ENCODE data around the gene TBC1D2B. TPM values are rescaled to one million over a fixed set of nuclear protein-coding genes. Genes with fewer than 3 reads are reported as not detected.

The TBC1D2B gene
- total and polyA plus RNA-seq, 11 donors, result 5.1 to 45.2 (median 10.1) TPM

DNA sequence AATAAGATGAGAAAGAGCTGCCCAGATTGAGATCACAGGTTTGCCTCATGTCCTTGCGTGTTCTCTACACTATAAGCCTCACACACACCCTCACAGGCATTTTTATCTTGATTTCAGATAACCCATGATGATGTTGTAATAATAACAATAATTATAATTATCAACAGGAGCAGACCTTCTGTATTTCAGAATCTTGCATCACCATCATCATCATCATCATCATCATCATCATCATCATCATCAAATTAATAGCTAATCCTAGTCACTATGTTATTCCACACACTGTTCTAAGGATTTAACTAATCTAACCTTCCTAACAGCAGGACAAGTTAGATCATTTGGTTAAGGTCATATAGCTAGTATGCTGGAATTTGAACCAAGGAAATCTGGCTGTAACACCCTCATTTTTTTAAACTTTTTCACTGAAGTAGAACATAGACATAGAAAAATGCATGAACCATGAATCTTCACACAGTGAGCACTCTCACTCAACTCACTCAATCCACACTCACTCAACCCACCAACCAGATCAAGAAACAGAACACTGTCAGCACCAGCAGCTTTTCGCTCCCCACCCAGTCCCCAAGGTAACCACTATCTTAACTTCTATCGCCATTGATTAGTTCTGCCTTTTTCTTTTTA is 13.0 kb upstream of the TBC1D2B start:
- peaks cover 0 to 27% (median 23%) of the 10 kb centered on the region in 12 donors for H3K4me1 ChIP-seq
- no peak for TF ChIP-seq POLR2A (IDR thresholded peaks at IDR 0.05)
- no peak for TF ChIP-seq CTCF (IDR thresholded peaks at IDR 0.05)
- intact Hi-C loops (cut with DNase I), result loop anchor here in 2 of 10 donors (5.0 kb wide), 1 partner anchor 83 kb away; no protein-coding TSS in a partner anchor
- no peaks in the 10 kb centered on the region for H3K27me3 ChIP-seq
- no peaks in the 10 kb centered on the region for H3K9me3 ChIP-seq
- H3K4me3 ChIP-seq, result no peak overlapping the region
- H3K36me3 ChIP-seq, result no peaks in the 10 kb centered on the region
- WGBS, 4 donors, result 93 to 97% (median 95%) methylated on average over 3 of the region's 3 CpGs
- no peak overlapping the region for H3K27ac ChIP-seq
- no peak for DNase-seq
- no peak for ATAC-seq

DNA sequence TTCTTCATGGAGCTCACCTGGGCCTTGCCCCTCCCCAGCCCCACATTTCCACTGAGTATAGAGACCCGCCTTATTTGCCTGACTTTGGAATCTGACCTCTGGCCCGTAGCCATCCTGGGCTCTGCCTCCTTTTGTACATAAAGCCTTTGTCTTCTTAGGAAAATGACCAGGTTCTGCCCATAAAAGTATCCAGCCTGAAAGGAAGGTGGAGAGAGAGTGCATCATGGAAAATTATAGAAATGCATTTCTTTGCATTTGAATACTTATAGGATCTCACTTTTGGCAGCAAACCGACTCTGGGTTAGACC is 11.2 kb upstream of the TBC1D2B start:
- no peak for DNase-seq
- H3K4me1 ChIP-seq, result peaks cover 0 to 39% (median 23%) of the 10 kb centered on the region in 12 donors
- no peak for TF ChIP-seq CTCF (IDR thresholded peaks at IDR 0.05)
- no peak for TF ChIP-seq POLR2A (IDR thresholded peaks at IDR 0.05)
- no peak overlapping the region for H3K4me3 ChIP-seq
- no peaks in the 10 kb centered on the region for H3K9me3 ChIP-seq
- 89 to 93% (median 91%) methylated on average over 3 of the region's 3 CpGs for WGBS, 4 donors
- intact Hi-C loops (cut with DNase I), result no loop called here
- no peaks in the 10 kb centered on the region for H3K36me3 ChIP-seq
- ATAC-seq, result no peak
- no peak overlapping the region for H3K27ac ChIP-seq
- H3K27me3 ChIP-seq, result no peaks in the 10 kb centered on the region

DNA sequence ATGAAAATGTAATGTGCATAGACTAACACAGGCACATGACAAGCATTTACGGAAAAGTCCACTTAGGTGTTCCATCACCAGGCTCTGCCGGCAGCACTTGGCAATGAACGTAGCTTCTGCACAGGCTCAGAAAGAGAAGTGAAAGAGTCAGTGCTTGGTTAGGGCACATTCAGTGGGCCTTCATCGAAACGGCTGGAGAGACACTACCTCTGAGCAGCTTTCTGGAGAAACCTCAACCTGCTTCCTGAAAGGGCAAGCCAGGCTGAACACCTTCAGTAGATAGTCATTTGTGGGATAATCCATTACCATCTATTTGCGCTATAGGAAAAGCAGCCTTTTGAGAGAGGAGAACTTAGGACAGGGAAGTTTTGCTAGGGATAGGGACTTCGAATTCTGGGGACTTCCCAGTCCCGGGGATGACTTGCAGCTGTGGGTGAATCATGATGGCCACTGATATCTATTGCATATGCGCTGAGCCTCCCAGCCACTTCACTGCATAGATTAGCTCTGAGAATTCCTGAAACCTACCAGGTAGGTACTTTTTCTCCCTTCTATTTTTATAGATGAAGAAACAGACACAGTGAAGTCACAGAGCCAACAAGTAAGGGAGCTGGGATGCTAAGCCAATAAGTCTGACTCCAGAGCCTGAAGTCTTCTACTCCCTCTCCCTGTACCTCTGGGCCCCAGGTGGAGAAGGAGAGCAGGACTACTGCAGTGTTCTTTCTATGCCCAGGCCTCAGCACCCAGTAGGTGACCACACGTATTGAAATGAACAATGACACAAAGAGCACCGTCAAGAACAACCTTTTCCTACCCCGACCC is 10.7 kb upstream of the TBC1D2B start:
- H3K36me3 ChIP-seq, result no peaks in the 10 kb centered on the region
- no peak for ATAC-seq
- 87 to 97% (median 90%) methylated on average over 12 of the region's 12 CpGs for WGBS, 4 donors
- intact Hi-C loops (cut with DNase I), result no loop called here
- H3K27ac ChIP-seq, result peak overlapping the region in 1 of 12 donors; percentile 38
- H3K4me3 ChIP-seq, result no peak overlapping the region
- TF ChIP-seq POLR2A (IDR thresholded peaks at IDR 0.05) (no peak), CTCF (IDR thresholded peaks at IDR 0.05) (no peak)
- peak in 1 of 5 donors; percentile 15 for DNase-seq
- H3K4me1 ChIP-seq, result peaks cover 0 to 43% (median 18%) of the 10 kb centered on the region in 12 donors
- no peaks in the 10 kb centered on the region for H3K27me3 ChIP-seq
- H3K9me3 ChIP-seq, result no peaks in the 10 kb centered on the region

DNA sequence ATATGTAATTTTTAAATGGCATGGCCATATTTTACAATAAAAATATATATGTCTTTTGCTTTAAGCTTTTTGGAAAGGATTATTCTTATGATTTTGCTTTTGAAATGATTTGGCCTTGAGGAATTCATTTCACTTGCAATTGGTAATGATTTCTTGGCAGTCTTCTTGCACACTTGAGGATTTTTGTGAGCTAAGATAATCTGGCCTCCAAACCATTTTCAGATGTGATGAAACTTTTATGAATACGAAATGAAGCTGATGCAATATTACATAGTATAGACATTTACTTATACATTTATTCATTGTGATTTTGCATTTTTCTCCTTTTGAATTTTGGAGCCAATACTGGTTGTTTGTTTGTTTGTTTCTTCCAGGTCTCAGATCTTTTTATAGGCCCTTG is 8.4 kb upstream of the TBC1D2B start:
- Histone ChIP-seq H3K27me3 (no peaks in the 10 kb centered on the region), H3K4me3 (no peak overlapping the region), H3K27ac (no peak overlapping the region), H3K9me3 (no peaks in the 10 kb centered on the region), H3K4me1 (peaks cover 0 to 43% (median 2%) of the 10 kb centered on the region in 12 donors), H3K36me3 (no peaks in the 10 kb centered on the region)
- DNase-seq, result no peak
- TF ChIP-seq CTCF (IDR thresholded peaks at IDR 0.05), result no peak
- TF ChIP-seq POLR2A (IDR thresholded peaks at IDR 0.05), result no peak
- ATAC-seq, result no peak
- WGBS, 4 donors, result 80 to 91% (median 85%) methylated on average over 1 of the region's 1 CpG
- intact Hi-C loops (cut with DNase I), result no loop called here

Measured in heart left ventricle (tissue), 16 donors.